Gastrocnemius medialis (tissue), 4 donors: Measurements from ENCODE around the gene ANKS4B.

ENCODE experiments used
- POLR2A ChIP-seq, 2 donors: fragments of 450-650 bp; IDR thresholded peaks; one replicate each; pipeline ENCODE4 v1.6.1; 2017; ENCODE audit warnings: antibody characterized with exemption in 2 of 2, mild to moderate bottlenecking in 2 of 2, moderate library complexity in 2 of 2
- TF ChIP-seq, protein P1 (sequence below), 5 experiments: fragments of 450-650 bp in 3 of 5; fragments of 200-600 bp in 2 of 5; sonication (generic) in 2 of 5; IDR thresholded peaks in 4 of 5; conservative IDR thresholded peaks in 1 of 5; 1 replicate in 4 of 5; 2 replicates in 1 of 5; pipeline ENCODE4 v1.5.1; 2016 to 2019; ENCODE audit warnings: antibody characterized with exemption in 5 of 5, mild to moderate bottlenecking in 3 of 5, moderate library complexity in 3 of 5

DNA sequence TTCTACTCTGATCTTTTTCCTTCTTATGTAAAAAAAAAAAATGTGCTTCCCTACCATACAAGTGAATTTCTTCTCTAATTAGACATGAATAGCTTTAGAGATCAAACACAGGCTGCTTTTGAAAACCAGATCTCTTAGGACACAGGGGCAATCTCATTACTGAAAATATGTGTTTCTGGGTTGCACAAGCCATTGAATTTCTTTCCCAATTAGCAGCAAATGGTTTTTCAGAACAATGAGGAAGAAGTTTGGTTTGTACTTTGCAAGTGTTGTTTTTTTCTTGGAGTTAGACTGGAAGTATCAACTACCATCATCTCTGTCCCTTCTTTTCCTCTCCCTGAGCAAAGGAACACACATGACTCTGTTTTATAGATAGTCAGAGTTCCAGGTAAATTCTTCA is 5.6 kb upstream of the ANKS4B start:
- TF ChIP-seq, protein P1, sequence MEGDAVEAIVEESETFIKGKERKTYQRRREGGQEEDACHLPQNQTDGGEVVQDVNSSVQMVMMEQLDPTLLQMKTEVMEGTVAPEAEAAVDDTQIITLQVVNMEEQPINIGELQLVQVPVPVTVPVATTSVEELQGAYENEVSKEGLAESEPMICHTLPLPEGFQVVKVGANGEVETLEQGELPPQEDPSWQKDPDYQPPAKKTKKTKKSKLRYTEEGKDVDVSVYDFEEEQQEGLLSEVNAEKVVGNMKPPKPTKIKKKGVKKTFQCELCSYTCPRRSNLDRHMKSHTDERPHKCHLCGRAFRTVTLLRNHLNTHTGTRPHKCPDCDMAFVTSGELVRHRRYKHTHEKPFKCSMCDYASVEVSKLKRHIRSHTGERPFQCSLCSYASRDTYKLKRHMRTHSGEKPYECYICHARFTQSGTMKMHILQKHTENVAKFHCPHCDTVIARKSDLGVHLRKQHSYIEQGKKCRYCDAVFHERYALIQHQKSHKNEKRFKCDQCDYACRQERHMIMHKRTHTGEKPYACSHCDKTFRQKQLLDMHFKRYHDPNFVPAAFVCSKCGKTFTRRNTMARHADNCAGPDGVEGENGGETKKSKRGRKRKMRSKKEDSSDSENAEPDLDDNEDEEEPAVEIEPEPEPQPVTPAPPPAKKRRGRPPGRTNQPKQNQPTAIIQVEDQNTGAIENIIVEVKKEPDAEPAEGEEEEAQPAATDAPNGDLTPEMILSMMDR (IDR thresholded peaks at IDR 0.05 in 4 of 5, conservative IDR thresholded peaks at IDR 0.05 in 1 of 5): no peak
- no peak for TF ChIP-seq POLR2A (IDR thresholded peaks at IDR 0.05)
